Embryonic facial prominence (tissue), 1 donor: ENCODE measurements around the gene GLG1.

Experiments used
- DNase-seq: peaks from one replicate; pipeline ENCODE4 v3.0.0-alpha.2; 2016; ENCODE audit errors: extremely low spot score

The GLG1 gene

GRCh38 chr16:74474416-74474815 is 132.5 kb downstream of the GLG1 start:
- no peak for DNase-seq

DNA sequence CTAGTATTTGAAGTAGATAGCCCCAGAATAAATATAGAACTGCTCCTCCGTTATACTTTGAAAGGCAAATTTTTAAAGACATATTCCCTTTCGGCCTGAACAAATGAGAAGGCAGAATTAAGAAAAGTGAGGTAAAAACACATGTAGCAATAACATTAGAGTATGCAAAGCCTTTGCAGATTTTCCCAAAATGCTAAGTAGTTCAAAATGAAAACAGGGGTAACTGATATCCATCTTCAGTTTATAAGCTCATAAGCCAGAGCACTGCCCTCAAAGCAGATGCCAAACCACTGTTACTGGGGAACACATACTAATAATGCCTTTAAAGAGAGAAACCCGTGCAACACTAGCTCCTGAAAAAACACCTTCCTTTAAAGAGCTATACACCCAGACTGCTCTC is 134.4 kb downstream of the GLG1 start:
- DNase-seq, result no peak

- DNase-seq, result no peak
Measured at GRCh38 chr16:74472010-74472409, 134.9 kb downstream of the GLG1 start.

DNA sequence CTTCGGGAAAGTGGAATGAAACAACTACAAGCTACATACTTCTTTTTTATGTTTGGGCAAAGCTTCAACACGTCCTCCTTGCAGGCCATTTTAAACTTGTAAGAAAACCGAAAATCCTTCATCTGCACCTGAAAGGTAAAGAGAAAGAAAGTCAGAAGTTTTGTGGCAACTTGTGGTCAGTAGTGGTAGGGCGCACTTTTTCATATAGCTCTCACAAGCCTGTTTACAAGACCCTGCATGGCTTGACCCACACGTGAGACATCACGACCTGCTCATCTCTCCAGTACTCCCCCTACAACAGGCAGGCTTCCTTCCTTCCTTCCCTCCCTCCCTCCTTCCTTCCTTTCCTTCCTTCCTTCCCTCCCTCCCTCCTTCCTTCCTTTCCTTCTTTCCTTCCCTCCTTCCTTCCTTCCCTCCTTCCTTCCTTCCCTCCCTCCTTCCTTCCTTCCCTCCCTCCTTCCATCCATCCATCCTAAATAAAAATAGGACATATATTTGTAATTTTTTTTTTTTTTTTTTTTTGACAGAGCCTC is 136.9 kb downstream of the GLG1 start:
- no peak for DNase-seq

- no peak for DNase-seq
Measured at GRCh38 chr16:74468807-74469525, 137.9 kb downstream of the GLG1 start.

GRCh38 chr16:74466872-74467271 is 140.0 kb downstream of the GLG1 start:
- no peak for DNase-seq

DNA sequence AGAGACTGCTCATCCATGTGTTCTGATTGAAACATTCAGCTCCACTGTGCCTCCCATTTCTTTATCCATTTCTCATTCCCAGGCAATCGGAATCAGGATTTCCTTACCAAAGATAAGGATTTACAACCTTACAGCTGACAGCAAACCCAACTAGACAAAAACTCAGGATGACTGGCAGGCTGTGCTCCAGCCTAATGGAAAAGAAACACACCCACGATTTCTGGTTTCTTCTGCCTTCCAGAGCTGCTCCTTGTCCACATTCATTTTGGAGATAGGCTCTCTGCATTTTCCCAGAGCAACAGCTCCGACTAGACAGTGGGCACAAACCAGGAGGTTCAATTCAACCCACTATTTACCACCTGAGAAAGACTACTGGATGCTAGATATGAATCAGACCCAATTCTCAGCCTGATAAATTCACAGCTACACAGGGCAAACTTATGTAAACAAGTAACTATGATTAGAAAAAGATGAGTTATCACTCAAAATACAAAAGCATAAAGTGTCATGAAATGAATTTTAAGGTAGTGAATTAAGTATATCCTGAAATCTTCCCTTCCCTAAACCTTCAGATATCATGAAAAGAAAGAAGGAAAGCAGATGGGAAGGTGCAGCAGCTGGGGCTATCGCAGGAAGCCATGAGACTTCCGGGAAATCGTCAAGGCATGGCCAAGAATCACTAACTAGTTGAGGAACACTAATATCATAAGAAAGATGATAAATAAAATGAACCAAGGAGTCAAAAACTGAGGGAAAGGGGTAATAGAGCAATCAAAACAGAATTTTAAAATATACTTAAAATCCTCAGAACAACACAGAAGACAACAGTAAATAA is 140.8 kb downstream of the GLG1 start:
- no peak for DNase-seq

DNA sequence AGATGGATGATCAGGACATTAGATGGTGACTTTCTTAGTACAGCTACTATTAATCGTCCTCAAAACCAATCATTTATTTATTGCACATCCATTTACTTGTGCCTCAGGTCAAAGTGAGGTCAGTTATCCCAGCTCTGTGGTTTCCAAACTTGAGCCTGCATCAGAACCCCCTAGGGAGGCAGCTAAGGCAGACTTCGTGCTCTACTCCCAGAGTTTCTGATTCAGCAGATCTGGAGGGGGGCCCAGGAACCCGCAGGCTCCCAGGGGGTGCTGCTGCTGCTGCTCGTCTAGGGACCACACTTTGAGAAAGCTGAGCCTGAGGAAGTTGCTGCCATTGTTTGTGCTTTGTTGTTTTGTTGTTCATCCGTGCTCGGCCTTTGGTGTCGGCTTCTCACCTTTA is 141.6 kb downstream of the GLG1 start:
- no peak for DNase-seq

GRCh38 chr16:74463888-74464287 is 143.0 kb downstream of the GLG1 start:
- DNase-seq, result no peak

- no peak for DNase-seq
Measured at GRCh38 chr16:74462361-74462760, 144.6 kb downstream of the GLG1 start.

- no peak for DNase-seq
Measured at GRCh38 chr16:74461826-74462225, 145.1 kb downstream of the GLG1 start.

- DNase-seq, result no peak
Measured at GRCh38 chr16:74460542-74460941, 146.4 kb downstream of the GLG1 start.

DNA sequence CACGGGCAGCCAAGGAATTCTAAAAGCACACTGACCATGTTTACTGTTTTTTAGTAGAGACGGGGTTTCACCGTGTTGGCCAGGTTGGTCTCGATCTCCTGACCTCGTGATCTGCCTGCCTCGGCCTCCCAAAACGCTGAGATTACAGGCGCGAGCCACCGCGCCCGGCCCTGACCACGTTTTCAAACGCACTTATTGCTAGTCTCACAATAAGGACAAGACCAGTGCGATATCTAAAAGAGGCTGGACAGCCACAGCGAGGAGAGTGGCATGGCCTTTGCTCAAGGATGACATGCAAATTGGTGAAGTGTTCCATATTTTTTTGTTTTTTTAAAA is 150.7 kb downstream of the GLG1 start:
- DNase-seq, result no peak

GRCh38 chr16:74455619-74456289 is 151.2 kb downstream of the GLG1 start:
- no peak for DNase-seq

DNA sequence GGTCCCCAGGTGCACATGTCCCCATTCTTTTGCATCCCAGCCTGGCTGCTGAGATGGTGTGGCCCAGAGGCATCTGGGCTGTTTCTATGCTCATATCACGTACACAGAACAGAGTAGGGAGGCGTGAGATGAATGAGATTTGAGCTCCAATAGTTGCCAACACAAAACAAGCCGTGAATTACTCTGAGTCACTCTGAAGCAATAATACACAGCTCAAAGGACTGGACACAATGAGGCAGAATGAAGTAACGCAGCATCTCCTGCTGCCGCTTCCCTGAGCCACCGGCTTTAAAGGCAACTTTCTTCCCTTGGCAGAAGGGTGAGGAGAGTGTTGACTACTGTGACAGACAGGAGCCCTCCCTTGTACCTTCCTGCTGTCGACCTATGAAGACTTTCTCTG is 151.7 kb downstream of the GLG1 start:
- no peak for DNase-seq

GRCh38 chr16:74451951-74452758 is 154.8 kb downstream of the GLG1 start:
- DNase-seq, result no peak

GRCh38 chr16:74450967-74451760 is 155.8 kb downstream of the GLG1 start:
- no peak for DNase-seq

DNA sequence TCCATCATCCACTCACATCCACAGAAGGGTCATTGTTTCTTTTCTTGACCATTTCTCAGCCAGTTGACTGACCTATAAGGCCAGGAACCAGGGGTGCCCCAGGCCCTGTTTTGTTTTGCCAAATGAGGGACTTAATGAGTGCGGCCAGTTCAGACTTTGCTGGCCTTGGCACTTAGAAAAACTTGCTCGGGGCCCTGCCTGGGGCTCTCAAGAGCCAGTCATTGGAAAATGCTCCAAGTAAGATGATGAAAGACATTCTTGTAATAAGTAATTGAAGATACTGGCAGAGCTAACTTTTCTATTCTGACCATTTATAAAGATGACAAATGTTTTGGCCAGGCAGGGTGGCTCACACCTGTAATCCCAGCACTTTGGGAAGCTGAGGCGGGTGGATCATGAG is 156.7 kb downstream of the GLG1 start:
- DNase-seq, result no peak

- no peak for DNase-seq
Measured at GRCh38 chr16:74449470-74449869, 157.4 kb downstream of the GLG1 start.

GRCh38 chr16:74448990-74449389 is 157.9 kb downstream of the GLG1 start:
- DNase-seq, result no peak

GRCh38 chr16:74447578-74447977 is 159.3 kb downstream of the GLG1 start:
- DNase-seq, result no peak
